Measurements from ENCODE around the gene C3orf20.

DNA sequence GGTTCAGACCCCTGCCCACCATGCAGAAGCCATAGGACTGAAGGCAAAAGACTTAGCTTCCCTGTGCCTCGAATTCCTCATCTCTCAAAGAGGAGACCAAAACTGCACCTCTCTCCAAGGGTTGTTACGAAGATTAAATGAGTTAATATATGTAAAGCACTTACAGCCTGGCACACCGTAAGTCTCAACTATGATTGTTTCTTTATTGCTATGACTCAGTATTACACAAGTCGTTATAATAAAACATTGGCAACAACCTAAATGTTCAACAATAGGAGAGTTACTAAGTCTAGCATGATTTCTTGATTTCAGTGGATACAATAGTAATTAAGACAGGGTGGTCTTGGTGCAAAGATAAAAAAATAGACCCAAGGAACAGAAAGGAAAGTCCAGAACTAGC lies 124.2 kb downstream of the C3orf20 start:
- TF ChIP-seq, protein P1, sequence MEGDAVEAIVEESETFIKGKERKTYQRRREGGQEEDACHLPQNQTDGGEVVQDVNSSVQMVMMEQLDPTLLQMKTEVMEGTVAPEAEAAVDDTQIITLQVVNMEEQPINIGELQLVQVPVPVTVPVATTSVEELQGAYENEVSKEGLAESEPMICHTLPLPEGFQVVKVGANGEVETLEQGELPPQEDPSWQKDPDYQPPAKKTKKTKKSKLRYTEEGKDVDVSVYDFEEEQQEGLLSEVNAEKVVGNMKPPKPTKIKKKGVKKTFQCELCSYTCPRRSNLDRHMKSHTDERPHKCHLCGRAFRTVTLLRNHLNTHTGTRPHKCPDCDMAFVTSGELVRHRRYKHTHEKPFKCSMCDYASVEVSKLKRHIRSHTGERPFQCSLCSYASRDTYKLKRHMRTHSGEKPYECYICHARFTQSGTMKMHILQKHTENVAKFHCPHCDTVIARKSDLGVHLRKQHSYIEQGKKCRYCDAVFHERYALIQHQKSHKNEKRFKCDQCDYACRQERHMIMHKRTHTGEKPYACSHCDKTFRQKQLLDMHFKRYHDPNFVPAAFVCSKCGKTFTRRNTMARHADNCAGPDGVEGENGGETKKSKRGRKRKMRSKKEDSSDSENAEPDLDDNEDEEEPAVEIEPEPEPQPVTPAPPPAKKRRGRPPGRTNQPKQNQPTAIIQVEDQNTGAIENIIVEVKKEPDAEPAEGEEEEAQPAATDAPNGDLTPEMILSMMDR (IDR thresholded peaks at IDR 0.05), result no peak
- no peak for TF ChIP-seq POLR2A (IDR thresholded peaks at IDR 0.05)
